H1 (cell line): ENCODE measurements around the gene ZNF565. TPM values are rescaled to one million over a fixed set of nuclear protein-coding genes. Genes with fewer than 3 reads are reported as not detected.

Experiments
- GTF2F1 ChIP-seq: IDR thresholded peaks from 2 replicates; pipeline ENCODE4 v1.6.1; 2012; ENCODE audit warnings: low read depth, low read length, improper control_type of control experiment, borderline replicate concordance
- HDAC2 ChIP-seq, 2 experiments: fragments of 300-600 bp in 1 of 2; sonication (generic) in 1 of 2; IDR thresholded peaks; 2 replicates each; pipeline ENCODE4 v1.6.1; 2011 to 2012; ENCODE audit warnings: low read depth in 2 of 2, low read length in 2 of 2, mild to moderate bottlenecking in 2 of 2, moderate library complexity in 2 of 2, borderline replicate concordance in 1 of 2, inconsistent platforms in 1 of 2
- PHF8 ChIP-seq: fragments of 200-600 bp; sonication (generic); conservative IDR thresholded peaks from 2 replicates; pipeline ENCODE4 v1.7.1; 2012; ENCODE audit warnings: low read depth, mild to moderate bottlenecking, inconsistent platforms, low read length, moderate library complexity
- RNF2 ChIP-seq: fragments of 200-900, 300-1000 bp; sonication (generic); IDR thresholded peaks from 2 replicates; pipeline ENCODE4 v1.7.1; 2016; ENCODE audit warnings: borderline replicate concordance, low read depth, mild to moderate bottlenecking, antibody characterized with exemption, low read length; ENCODE audit not compliant: poor library complexity, severe bottlenecking; ENCODE audit errors: missing control alignments
- SIX5 ChIP-seq: IDR thresholded peaks from 2 replicates; pipeline ENCODE4 v1.6.1; 2011; ENCODE audit warnings: mild to moderate bottlenecking, low read depth, low read length
- SUZ12 ChIP-seq: fragments of 200-600 bp; sonication (generic); IDR thresholded peaks from 2 replicates; pipeline ENCODE4 v1.6.1; 2012; ENCODE audit warnings: mild to moderate bottlenecking, inconsistent platforms, low read length, moderate library complexity, mixed read lengths
- TEAD4 ChIP-seq: IDR thresholded peaks from 2 replicates; pipeline ENCODE4 v1.6.1; 2012; ENCODE audit warnings: low read depth, low read length, inconsistent platforms, mixed read lengths
- polyA plus RNA-seq, 7 experiments: library from polyadenylated mRNA; depleted of rRNA in 3 of 7; stranded (reverse) in 5 of 7; unstranded in 2 of 7; fragments of >200 nt in 5 of 7; fragments of 200-250 nt in 2 of 7; gene quantifications; 1 replicate in 5 of 7; 2 replicates in 1 of 7; 4 replicates in 1 of 7; pipeline versions ENCODE4 v1.2.1 to v1.2.3, GENCODE V29; 2011 to 2013; ENCODE audit warnings: missing spikeins in 2 of 7, mixed read lengths in 2 of 7
- total RNA-seq: library from RNA; stranded (reverse); fragmentation: NEBNext Ultra II Directional; extraction: Animal tissue kit (Norgen Biotek cat#: 25700); gene quantifications from 2 replicates; pipeline ENCODE4 v1.2.1, GENCODE V29; 2021
- TF ChIP-seq, protein P1 (sequence below): fragments of 300-600 bp; sonication (generic); IDR thresholded peaks from 2 replicates; pipeline ENCODE4 v1.7.1; 2012; ENCODE audit warnings: low read length, moderate library complexity, mild to moderate bottlenecking, inconsistent platforms; ENCODE audit not compliant: insufficient replicate concordance
- TF ChIP-seq, protein P2 (sequence below): IDR thresholded peaks from 2 replicates; pipeline ENCODE4 v1.6.1; 2012; ENCODE audit warnings: inconsistent platforms

ZNF565 gene
- total and polyA plus RNA-seq, 2 of the 8 experiments (the other 6 are each of a cell fraction or from before 2014, with no cell fraction given), result 0.89 to 3.1 TPM

DNA sequence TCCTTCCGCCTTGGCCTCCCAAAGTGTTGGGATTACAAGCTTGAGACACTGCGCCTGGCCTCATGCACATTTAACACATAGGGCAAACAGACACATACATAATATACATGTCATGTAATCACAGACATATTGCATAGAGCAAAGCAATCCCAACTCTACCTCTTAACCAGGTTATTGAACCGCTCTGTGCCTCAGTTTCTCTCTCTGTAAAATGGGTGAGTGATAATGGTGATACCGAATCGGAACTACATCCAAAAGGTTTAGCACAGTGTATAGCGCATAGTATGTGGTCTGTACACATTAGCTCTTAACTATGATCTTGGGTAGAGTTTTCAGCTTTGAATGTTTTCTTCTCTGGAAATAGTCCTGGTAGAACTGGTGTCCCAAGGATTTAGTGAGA is 69.8 kb downstream of the ZNF565 start (continued):
- TF ChIP-seq PHF8 (no peak), RNF2 (no peak), SUZ12 (no peak), SIX5 (no peak), HDAC2 (IDR thresholded peaks at IDR 0.05; ENCODE audit: borderline replicate concordance in 1 of 2, low read depth in 2 of 2, low read length in 2 of 2) (no peak), TEAD4 (no peak), GTF2F1 (no peak)
- TF ChIP-seq, protein P1, sequence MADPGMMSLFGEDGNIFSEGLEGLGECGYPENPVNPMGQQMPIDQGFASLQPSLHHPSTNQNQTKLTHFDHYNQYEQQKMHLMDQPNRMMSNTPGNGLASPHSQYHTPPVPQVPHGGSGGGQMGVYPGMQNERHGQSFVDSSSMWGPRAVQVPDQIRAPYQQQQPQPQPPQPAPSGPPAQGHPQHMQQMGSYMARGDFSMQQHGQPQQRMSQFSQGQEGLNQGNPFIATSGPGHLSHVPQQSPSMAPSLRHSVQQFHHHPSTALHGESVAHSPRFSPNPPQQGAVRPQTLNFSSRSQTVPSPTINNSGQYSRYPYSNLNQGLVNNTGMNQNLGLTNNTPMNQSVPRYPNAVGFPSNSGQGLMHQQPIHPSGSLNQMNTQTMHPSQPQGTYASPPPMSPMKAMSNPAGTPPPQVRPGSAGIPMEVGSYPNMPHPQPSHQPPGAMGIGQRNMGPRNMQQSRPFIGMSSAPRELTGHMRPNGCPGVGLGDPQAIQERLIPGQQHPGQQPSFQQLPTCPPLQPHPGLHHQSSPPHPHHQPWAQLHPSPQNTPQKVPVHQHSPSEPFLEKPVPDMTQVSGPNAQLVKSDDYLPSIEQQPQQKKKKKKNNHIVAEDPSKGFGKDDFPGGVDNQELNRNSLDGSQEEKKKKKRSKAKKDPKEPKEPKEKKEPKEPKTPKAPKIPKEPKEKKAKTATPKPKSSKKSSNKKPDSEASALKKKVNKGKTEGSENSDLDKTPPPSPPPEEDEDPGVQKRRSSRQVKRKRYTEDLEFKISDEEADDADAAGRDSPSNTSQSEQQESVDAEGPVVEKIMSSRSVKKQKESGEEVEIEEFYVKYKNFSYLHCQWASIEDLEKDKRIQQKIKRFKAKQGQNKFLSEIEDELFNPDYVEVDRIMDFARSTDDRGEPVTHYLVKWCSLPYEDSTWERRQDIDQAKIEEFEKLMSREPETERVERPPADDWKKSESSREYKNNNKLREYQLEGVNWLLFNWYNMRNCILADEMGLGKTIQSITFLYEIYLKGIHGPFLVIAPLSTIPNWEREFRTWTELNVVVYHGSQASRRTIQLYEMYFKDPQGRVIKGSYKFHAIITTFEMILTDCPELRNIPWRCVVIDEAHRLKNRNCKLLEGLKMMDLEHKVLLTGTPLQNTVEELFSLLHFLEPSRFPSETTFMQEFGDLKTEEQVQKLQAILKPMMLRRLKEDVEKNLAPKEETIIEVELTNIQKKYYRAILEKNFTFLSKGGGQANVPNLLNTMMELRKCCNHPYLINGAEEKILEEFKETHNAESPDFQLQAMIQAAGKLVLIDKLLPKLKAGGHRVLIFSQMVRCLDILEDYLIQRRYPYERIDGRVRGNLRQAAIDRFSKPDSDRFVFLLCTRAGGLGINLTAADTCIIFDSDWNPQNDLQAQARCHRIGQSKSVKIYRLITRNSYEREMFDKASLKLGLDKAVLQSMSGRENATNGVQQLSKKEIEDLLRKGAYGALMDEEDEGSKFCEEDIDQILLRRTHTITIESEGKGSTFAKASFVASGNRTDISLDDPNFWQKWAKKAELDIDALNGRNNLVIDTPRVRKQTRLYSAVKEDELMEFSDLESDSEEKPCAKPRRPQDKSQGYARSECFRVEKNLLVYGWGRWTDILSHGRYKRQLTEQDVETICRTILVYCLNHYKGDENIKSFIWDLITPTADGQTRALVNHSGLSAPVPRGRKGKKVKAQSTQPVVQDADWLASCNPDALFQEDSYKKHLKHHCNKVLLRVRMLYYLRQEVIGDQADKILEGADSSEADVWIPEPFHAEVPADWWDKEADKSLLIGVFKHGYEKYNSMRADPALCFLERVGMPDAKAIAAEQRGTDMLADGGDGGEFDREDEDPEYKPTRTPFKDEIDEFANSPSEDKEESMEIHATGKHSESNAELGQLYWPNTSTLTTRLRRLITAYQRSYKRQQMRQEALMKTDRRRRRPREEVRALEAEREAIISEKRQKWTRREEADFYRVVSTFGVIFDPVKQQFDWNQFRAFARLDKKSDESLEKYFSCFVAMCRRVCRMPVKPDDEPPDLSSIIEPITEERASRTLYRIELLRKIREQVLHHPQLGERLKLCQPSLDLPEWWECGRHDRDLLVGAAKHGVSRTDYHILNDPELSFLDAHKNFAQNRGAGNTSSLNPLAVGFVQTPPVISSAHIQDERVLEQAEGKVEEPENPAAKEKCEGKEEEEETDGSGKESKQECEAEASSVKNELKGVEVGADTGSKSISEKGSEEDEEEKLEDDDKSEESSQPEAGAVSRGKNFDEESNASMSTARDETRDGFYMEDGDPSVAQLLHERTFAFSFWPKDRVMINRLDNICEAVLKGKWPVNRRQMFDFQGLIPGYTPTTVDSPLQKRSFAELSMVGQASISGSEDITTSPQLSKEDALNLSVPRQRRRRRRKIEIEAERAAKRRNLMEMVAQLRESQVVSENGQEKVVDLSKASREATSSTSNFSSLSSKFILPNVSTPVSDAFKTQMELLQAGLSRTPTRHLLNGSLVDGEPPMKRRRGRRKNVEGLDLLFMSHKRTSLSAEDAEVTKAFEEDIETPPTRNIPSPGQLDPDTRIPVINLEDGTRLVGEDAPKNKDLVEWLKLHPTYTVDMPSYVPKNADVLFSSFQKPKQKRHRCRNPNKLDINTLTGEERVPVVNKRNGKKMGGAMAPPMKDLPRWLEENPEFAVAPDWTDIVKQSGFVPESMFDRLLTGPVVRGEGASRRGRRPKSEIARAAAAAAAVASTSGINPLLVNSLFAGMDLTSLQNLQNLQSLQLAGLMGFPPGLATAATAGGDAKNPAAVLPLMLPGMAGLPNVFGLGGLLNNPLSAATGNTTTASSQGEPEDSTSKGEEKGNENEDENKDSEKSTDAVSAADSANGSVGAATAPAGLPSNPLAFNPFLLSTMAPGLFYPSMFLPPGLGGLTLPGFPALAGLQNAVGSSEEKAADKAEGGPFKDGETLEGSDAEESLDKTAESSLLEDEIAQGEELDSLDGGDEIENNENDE, result no peak
- TF ChIP-seq, protein P2, sequence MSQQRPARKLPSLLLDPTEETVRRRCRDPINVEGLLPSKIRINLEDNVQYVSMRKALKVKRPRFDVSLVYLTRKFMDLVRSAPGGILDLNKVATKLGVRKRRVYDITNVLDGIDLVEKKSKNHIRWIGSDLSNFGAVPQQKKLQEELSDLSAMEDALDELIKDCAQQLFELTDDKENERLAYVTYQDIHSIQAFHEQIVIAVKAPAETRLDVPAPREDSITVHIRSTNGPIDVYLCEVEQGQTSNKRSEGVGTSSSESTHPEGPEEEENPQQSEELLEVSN, result no peak
